ENCODE data around the gene NR6A1. TPM values are rescaled to one million over a fixed set of nuclear protein-coding genes. Genes with fewer than 3 reads are reported as not detected.

The NR6A1 gene
- total and polyA plus RNA-seq, 2 experiments from 2014 or later = 44.2 to 139 TPM

DNA sequence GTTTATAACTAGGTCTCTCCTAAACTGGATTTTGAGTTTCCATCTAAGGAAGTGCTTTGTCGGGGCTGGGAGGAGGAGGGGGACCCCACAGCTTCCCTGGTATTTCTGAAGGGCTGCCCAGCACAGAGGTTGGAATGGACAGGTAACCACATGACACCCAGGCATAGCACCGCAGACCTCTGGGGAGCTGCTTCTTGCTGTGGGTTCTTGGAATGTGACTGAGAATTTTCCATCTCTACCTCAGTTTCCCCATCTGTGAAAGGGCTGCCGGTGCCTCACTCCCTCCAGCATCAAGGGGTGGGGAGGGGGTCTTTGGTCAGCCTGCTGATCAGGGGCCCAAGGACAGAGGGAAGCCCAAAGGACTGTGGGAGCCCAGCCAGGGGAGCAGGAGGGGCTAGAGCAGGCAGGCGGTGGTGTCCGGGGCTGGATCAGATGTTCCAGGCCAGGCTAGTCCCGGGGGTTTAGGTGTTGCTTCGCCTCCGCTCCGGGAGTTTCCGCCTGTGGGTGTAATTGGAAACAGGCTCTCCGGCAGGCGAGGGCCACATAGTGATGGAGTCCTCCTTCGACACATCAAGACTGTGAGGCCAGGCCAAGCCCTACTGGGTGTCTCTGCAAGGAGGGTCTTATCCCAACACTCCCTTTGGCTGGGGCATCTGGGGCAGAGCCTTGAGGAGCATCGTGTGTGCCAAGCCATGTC, 9.1 kb upstream of the NR6A1 start:
- H3K4me3 ChIP-seq = peak overlapping the region; percentile 39
- H3K4me1 ChIP-seq (ENCODE audit: insufficient read depth) = peaks cover 17% of the 10 kb centered on the region; the same call in 1 of the 2 replicates
- Mint-ChIP-seq H3K27me3 (ENCODE audit: insufficient read depth, low read depth, poor library complexity) (peaks cover 34% of the 10 kb centered on the region), H3K9me3 (no peaks in the 10 kb centered on the region; the same call in 2 of the 3 replicates), H3K4me1 (peaks cover 29% of the 10 kb centered on the region), H3K36me3 (ENCODE audit: low read depth) (no peaks in the 10 kb centered on the region; the same call in 2 of the 3 replicates), H3K27ac (peak overlapping the region; percentile 94), H3K4me3 (peak overlapping the region; percentile 40)
- H3K27ac ChIP-seq (ENCODE audit: low read depth) = no peak overlapping the region
- no peaks in the 10 kb centered on the region for H4K20me1 ChIP-seq (replicated peaks; ENCODE audit: insufficient read depth)
- no peaks in the 10 kb centered on the region for H3K79me2 ChIP-seq (replicated peaks; ENCODE audit: insufficient read depth)
- ATAC-seq = peak; percentile 2; the same call in 2 of the 3 replicates
- H3K9me2 ChIP-seq (ENCODE audit: insufficient read depth) = no peaks in the 10 kb centered on the region
- H2AFZ ChIP-seq = peak overlapping the region; percentile 29; the same call in 1 of the 2 replicates
- DNase-seq (ENCODE audit: low spot score) = no peak
- H3K36me3 ChIP-seq (ENCODE audit: insufficient read depth) = no peaks in the 10 kb centered on the region; the same call in 1 of the 2 replicates
- H3K4me2 ChIP-seq = peak overlapping the region; percentile 60
- peaks cover 14% of the 10 kb centered on the region; the same call in 1 of the 2 replicates for H3F3A ChIP-seq (replicated peaks; ENCODE audit: low read depth)
- TF ChIP-seq JUNB (IDR thresholded peaks at IDR 0.05; ENCODE audit: unreplicated experiment) (no peak), ZNF331 (CRISPR knock-in tag; IDR thresholded peaks at IDR 0.05; ENCODE audit: low read depth) (no peak)
- TF ChIP-seq, protein P1, sequence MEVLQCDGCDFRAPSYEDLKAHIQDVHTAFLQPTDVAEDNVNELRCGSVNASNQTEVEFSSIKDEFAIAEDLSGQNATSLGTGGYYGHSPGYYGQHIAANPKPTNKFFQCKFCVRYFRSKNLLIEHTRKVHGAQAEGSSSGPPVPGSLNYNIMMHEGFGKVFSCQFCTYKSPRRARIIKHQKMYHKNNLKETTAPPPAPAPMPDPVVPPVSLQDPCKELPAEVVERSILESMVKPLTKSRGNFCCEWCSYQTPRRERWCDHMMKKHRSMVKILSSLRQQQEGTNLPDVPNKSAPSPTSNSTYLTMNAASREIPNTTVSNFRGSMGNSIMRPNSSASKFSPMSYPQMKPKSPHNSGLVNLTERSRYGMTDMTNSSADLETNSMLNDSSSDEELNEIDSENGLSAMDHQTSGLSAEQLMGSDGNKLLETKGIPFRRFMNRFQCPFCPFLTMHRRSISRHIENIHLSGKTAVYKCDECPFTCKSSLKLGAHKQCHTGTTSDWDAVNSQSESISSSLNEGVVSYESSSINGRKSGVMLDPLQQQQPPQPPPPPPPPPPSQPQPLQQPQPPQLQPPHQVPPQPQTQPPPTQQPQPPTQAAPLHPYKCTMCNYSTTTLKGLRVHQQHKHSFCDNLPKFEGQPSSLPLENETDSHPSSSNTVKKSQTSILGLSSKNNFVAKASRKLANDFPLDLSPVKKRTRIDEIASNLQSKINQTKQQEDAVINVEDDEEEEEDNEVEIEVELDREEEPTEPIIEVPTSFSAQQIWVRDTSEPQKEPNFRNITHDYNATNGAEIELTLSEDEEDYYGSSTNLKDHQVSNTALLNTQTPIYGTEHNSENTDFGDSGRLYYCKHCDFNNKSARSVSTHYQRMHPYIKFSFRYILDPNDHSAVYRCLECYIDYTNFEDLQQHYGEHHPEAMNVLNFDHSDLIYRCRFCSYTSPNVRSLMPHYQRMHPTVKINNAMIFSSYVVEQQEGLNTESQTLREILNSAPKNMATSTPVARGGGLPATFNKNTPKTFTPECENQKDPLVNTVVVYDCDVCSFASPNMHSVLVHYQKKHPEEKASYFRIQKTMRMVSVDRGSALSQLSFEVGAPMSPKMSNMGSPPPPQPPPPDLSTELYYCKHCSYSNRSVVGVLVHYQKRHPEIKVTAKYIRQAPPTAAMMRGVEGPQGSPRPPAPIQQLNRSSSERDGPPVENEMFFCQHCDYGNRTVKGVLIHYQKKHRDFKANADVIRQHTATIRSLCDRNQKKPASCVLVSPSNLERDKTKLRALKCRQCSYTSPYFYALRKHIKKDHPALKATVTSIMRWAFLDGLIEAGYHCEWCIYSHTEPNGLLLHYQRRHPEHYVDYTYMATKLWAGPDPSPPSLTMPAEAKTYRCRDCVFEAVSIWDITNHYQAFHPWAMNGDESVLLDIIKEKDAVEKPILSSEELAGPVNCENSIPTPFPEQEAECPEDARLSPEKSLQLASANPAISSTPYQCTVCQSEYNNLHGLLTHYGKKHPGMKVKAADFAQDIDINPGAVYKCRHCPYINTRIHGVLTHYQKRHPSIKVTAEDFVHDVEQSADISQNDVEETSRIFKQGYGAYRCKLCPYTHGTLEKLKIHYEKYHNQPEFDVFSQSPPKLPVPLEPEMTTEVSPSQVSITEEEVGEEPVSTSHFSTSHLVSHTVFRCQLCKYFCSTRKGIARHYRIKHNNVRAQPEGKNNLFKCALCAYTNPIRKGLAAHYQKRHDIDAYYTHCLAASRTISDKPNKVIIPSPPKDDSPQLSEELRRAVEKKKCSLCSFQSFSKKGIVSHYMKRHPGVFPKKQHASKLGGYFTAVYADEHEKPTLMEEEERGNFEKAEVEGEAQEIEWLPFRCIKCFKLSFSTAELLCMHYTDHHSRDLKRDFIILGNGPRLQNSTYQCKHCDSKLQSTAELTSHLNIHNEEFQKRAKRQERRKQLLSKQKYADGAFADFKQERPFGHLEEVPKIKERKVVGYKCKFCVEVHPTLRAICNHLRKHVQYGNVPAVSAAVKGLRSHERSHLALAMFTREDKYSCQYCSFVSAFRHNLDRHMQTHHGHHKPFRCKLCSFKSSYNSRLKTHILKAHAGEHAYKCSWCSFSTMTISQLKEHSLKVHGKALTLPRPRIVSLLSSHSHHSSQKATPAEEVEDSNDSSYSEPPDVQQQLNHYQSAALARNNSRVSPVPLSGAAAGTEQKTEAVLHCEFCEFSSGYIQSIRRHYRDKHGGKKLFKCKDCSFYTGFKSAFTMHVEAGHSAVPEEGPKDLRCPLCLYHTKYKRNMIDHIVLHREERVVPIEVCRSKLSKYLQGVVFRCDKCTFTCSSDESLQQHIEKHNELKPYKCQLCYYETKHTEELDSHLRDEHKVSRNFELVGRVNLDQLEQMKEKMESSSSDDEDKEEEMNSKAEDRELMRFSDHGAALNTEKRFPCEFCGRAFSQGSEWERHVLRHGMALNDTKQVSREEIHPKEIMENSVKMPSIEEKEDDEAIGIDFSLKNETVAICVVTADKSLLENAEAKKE (CRISPR knock-in tag; IDR thresholded peaks at IDR 0.05) = no peak
- TF ChIP-seq, protein P2, sequence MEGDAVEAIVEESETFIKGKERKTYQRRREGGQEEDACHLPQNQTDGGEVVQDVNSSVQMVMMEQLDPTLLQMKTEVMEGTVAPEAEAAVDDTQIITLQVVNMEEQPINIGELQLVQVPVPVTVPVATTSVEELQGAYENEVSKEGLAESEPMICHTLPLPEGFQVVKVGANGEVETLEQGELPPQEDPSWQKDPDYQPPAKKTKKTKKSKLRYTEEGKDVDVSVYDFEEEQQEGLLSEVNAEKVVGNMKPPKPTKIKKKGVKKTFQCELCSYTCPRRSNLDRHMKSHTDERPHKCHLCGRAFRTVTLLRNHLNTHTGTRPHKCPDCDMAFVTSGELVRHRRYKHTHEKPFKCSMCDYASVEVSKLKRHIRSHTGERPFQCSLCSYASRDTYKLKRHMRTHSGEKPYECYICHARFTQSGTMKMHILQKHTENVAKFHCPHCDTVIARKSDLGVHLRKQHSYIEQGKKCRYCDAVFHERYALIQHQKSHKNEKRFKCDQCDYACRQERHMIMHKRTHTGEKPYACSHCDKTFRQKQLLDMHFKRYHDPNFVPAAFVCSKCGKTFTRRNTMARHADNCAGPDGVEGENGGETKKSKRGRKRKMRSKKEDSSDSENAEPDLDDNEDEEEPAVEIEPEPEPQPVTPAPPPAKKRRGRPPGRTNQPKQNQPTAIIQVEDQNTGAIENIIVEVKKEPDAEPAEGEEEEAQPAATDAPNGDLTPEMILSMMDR (conservative IDR thresholded peaks at IDR 0.05; ENCODE audit: low read depth in 2 of 2) = no peak
- TF ChIP-seq, protein P3, sequence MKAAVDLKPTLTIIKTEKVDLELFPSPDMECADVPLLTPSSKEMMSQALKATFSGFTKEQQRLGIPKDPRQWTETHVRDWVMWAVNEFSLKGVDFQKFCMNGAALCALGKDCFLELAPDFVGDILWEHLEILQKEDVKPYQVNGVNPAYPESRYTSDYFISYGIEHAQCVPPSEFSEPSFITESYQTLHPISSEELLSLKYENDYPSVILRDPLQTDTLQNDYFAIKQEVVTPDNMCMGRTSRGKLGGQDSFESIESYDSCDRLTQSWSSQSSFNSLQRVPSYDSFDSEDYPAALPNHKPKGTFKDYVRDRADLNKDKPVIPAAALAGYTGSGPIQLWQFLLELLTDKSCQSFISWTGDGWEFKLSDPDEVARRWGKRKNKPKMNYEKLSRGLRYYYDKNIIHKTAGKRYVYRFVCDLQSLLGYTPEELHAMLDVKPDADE (IDR thresholded peaks at IDR 0.05) = no peak
- peaks cover 33% of the 10 kb centered on the region for H3K27me3 ChIP-seq (ENCODE audit: insufficient read depth)
